OCI-LY1 (cell line): ENCODE data around the gene KRTAP19-3.

Source experiments
- H2AFZ ChIP-seq: fragments of 200-600 bp; sonication (generic), shearing (Covaris generic); 2 replicates; pipeline ENCODE4 v1.6.0; 2014; ENCODE audit warnings: antibody characterized with exemption, mild to moderate bottlenecking, low read length
- H3F3A ChIP-seq: fragments of 200-600 bp; sonication (generic), shearing (Covaris generic); 2 replicates; pipeline ENCODE4 v1.6.0; 2014; ENCODE audit warnings: mild to moderate bottlenecking, antibody characterized with exemption, low read length, moderate library complexity; ENCODE audit not compliant: insufficient read depth
- H3K27ac ChIP-seq: fragments of 200-600 bp; sonication (generic); 2 replicates; pipeline ENCODE4 v1.5.1; 2014; ENCODE audit warnings: low read length, mixed run types, mild to moderate bottlenecking, low read depth; ENCODE audit not compliant: poor library complexity, severe bottlenecking
- H3K27me3 ChIP-seq: fragments of 200-600 bp; sonication (generic); 2 replicates; pipeline ENCODE4 v1.6.0; 2014; ENCODE audit warnings: antibody characterized with exemption, mild to moderate bottlenecking, low read length, moderate library complexity; ENCODE audit not compliant: insufficient read depth
- H3K36me3 ChIP-seq: fragments of 200-600 bp; sonication (generic); 2 replicates; pipeline ENCODE4 v1.6.1; 2014; ENCODE audit warnings: mild to moderate bottlenecking, antibody characterized with exemption, low read length, moderate library complexity, mixed read lengths; ENCODE audit not compliant: insufficient read depth
- H3K4me1 ChIP-seq: fragments of 200-600 bp; sonication (generic); 2 replicates; pipeline ENCODE4 v1.5.1; 2014; ENCODE audit warnings: mild to moderate bottlenecking, low read length, moderate library complexity; ENCODE audit not compliant: insufficient read depth, severe bottlenecking
- H3K4me2 ChIP-seq: fragments of 200-600 bp; sonication (generic), shearing (Covaris generic); 2 replicates; pipeline ENCODE4 v1.6.1; 2014; ENCODE audit warnings: low read length
- H3K4me3 ChIP-seq: fragments of 200-600 bp; sonication (generic); 2 replicates; pipeline ENCODE4 v1.5.1; 2014; ENCODE audit warnings: low read length, low read depth, mild to moderate bottlenecking, mixed read lengths; ENCODE audit not compliant: poor library complexity, severe bottlenecking
- H3K79me2 ChIP-seq: fragments of 200-600 bp; shearing (Covaris generic); 2 replicates; pipeline ENCODE4 v1.6.1; 2016; ENCODE audit warnings: mixed run types, low read length, mixed read lengths; ENCODE audit not compliant: insufficient read depth
- H3K9ac ChIP-seq: fragments of 200-600 bp; sonication (generic), shearing (Covaris generic); 2 replicates; pipeline ENCODE4 v1.6.1; 2014; ENCODE audit warnings: mild to moderate bottlenecking, low read length, mixed read lengths
- H3K9me2 ChIP-seq: fragments of 200-600 bp; sonication (generic), shearing (Covaris generic); 2 replicates; pipeline ENCODE4 v1.6.1; 2014; ENCODE audit warnings: low read depth, mild to moderate bottlenecking, low read length, mixed read lengths
- H3K9me3 ChIP-seq: fragments of 200-600 bp; shearing (Covaris generic); 2 replicates; pipeline ENCODE4 v1.6.1; 2014; ENCODE audit warnings: low read length, mixed read lengths
- H4K20me1 ChIP-seq: fragments of 200-600 bp; sonication (generic), shearing (Covaris generic); 2 replicates; pipeline ENCODE4 v1.6.0; 2016; ENCODE audit warnings: mild to moderate bottlenecking, low read length; ENCODE audit not compliant: insufficient read depth
- CTCF ChIP-seq: fragments of 200-600 bp; sonication (generic), shearing (Covaris generic); IDR thresholded peaks from 2 replicates; pipeline ENCODE4 v1.5.1; 2017; ENCODE audit warnings: mild to moderate bottlenecking, antibody characterized with exemption, low read length, moderate library complexity, mixed read lengths
- EZH2 ChIP-seq: fragments of 200-600 bp; sonication (generic), shearing (Covaris generic); IDR thresholded peaks from 2 replicates; pipeline ENCODE4 v1.8.0; 2017; ENCODE audit warnings: borderline replicate concordance, mixed run types, mild to moderate bottlenecking, antibody characterized with exemption, low read length, moderate library complexity, mixed read lengths

KRTAP19-3 gene

GRCh38 chr21:30480145-30480544 lies 11.7 kb downstream of the KRTAP19-3 start, which contains the start of gene KRTAP19-1:
TSS of gene KRTAP19-1 (minus strand) at chr21:30480367. CDS start at chr21:30480317, 50 bp downstream.
- H2AFZ ChIP-seq, result no peak within 1 kb of the TSS
- H4K20me1 ChIP-seq, result no peaks in the 10 kb centered on the region
- H3K9me3 ChIP-seq, result no peaks in the 10 kb centered on the region
- no peak within 1 kb of the TSS for H3K4me2 ChIP-seq
- no peak for TF ChIP-seq CTCF
- TF ChIP-seq EZH2, result no peak
- H3K27me3 ChIP-seq, result no peaks in the 10 kb centered on the region
- no peaks in the 10 kb centered on the region for H3K9me2 ChIP-seq
- H3K9ac ChIP-seq, result no peak within 1 kb of the TSS
- no peak within 1 kb of the TSS for H3K4me3 ChIP-seq
- no peaks in the 10 kb centered on the region for H3F3A ChIP-seq
- H3K4me1 ChIP-seq, result no peaks in the 10 kb centered on the region
- no peaks in the 10 kb centered on the region for H3K36me3 ChIP-seq
- H3K79me2 ChIP-seq, result no peaks in the 10 kb centered on the region
- H3K27ac ChIP-seq, result no peak within 1 kb of the TSS

- H3K4me3 ChIP-seq, result no peak overlapping the region
- no peaks in the 10 kb centered on the region for H3F3A ChIP-seq
- H3K9me2 ChIP-seq, result no peaks in the 10 kb centered on the region
- no peak overlapping the region for H3K27ac ChIP-seq
- H4K20me1 ChIP-seq, result no peaks in the 10 kb centered on the region
- H3K4me2 ChIP-seq, result no peak overlapping the region
- H3K79me2 ChIP-seq, result no peaks in the 10 kb centered on the region
- no peaks in the 10 kb centered on the region for H3K36me3 ChIP-seq
- TF ChIP-seq CTCF, result no peak
- no peak for TF ChIP-seq EZH2
- H3K4me1 ChIP-seq, result no peaks in the 10 kb centered on the region
- H3K9ac ChIP-seq, result no peak overlapping the region
- H2AFZ ChIP-seq, result no peak overlapping the region
- H3K9me3 ChIP-seq, result no peaks in the 10 kb centered on the region
- no peaks in the 10 kb centered on the region for H3K27me3 ChIP-seq
Observed at GRCh38 chr21:30479259-30479658, 12.6 kb downstream of the KRTAP19-3 start.

- no peak overlapping the region for H2AFZ ChIP-seq
Observed at GRCh38 chr21:30478004-30478403, 13.8 kb downstream of the KRTAP19-3 start.

More at GRCh38 chr21:30478004-30478403, 13.8 kb downstream of the KRTAP19-3 start:
- Histone ChIP-seq H3K4me1 (no peaks in the 10 kb centered on the region), H3K4me3 (no peak overlapping the region), H3K27ac (no peak overlapping the region), H3K9ac (no peak overlapping the region), H3F3A (no peaks in the 10 kb centered on the region), H3K9me2 (no peaks in the 10 kb centered on the region), H4K20me1 (no peaks in the 10 kb centered on the region), H3K9me3 (no peaks in the 10 kb centered on the region), H3K27me3 (no peaks in the 10 kb centered on the region), H3K36me3 (no peaks in the 10 kb centered on the region), H3K4me2 (no peak overlapping the region), H3K79me2 (no peaks in the 10 kb centered on the region)
- no peak for TF ChIP-seq EZH2
